ENCODE measurements around the gene RIMS3.

The RIMS3 gene

GRCh38 chr1:40691538-40692428 is 26.3 kb upstream of the RIMS3 start, which contains the start of gene NFYC:
NFYC (plus strand) TSS chr1:40691704; CDS start chr1:40738844, 47,140 bp downstream.
- no peak for TF ChIP-seq CTCF (IDR thresholded peaks at IDR 0.05; ENCODE audit: low read length, missing control alignments)
- peak within 1 kb of the TSS; percentile 75 for H3K4me3 ChIP-seq (replicated peaks; ENCODE audit: low read depth, low read length)
- peak; percentile 98 for DNase-seq (ENCODE audit: low read depth)

GRCh38 chr1:40690771-40691537 is 25.5 kb upstream of the RIMS3 start:
- H3K4me3 ChIP-seq (replicated peaks; ENCODE audit: low read depth, low read length): peak overlapping the region; percentile 75
- TF ChIP-seq CTCF (IDR thresholded peaks at IDR 0.05; ENCODE audit: low read length, missing control alignments): no peak
- no peak for DNase-seq (ENCODE audit: low read depth)

GRCh38 chr1:40689737-40690136 is 24.3 kb upstream of the RIMS3 start:
- TF ChIP-seq CTCF (IDR thresholded peaks at IDR 0.05; ENCODE audit: low read length, missing control alignments): no peak
- no peak for DNase-seq (ENCODE audit: low read depth)

GRCh38 chr1:40687661-40688060 is 22.2 kb upstream of the RIMS3 start:
- no peak for TF ChIP-seq CTCF (IDR thresholded peaks at IDR 0.05; ENCODE audit: low read length, missing control alignments)

More at GRCh38 chr1:40689737-40690136, 24.3 kb upstream of the RIMS3 start:
- H3K4me3 ChIP-seq (replicated peaks; ENCODE audit: low read depth, low read length): no peak overlapping the region

GRCh38 chr1:40687059-40687458 is 21.6 kb upstream of the RIMS3 start:
- no peak overlapping the region for H3K4me3 ChIP-seq (replicated peaks; ENCODE audit: low read depth, low read length)
- TF ChIP-seq CTCF (IDR thresholded peaks at IDR 0.05; ENCODE audit: low read length, missing control alignments): no peak
- no peak for DNase-seq (ENCODE audit: low read depth)

More at GRCh38 chr1:40687661-40688060, 22.2 kb upstream of the RIMS3 start:
- no peak overlapping the region for H3K4me3 ChIP-seq (replicated peaks; ENCODE audit: low read depth, low read length)
- DNase-seq (ENCODE audit: low read depth): no peak

GRCh38 chr1:40684669-40685068 is 19.2 kb upstream of the RIMS3 start:
- DNase-seq (ENCODE audit: low read depth): no peak
- TF ChIP-seq CTCF (IDR thresholded peaks at IDR 0.05; ENCODE audit: low read length, missing control alignments): no peak
- H3K4me3 ChIP-seq (replicated peaks; ENCODE audit: low read depth, low read length): no peak overlapping the region

All from fibroblast of pulmonary artery (primary cell).